Stomach (tissue), 4 donors: Measurements from ENCODE around the gene VRK2.

Experiments
- CTCF ChIP-seq, 7 experiments: fragments of 450-650 bp in 4 of 7; fragments of 200-600 bp in 3 of 7; sonication (generic) in 3 of 7; IDR thresholded peaks; one replicate each; pipeline ENCODE4 v1.5.1; 2016 to 2019; ENCODE audit warnings: antibody characterized with exemption in 7 of 7, control low read depth in 2 of 7, mild to moderate bottlenecking in 1 of 7
- EP300 ChIP-seq: sonication (generic); formaldehyde crosslinking; IDR thresholded peaks from one replicate; pipeline ENCODE4 v1.6.1; 2017; ENCODE audit warnings: antibody characterized with exemption
- POLR2A ChIP-seq, 4 donors: fragments of 450-650 bp; IDR thresholded peaks; one replicate each; pipeline ENCODE4 v1.6.1; 2016; ENCODE audit warnings: antibody characterized with exemption in 4 of 4, control low read depth in 2 of 4, mild to moderate bottlenecking in 1 of 4, moderate library complexity in 1 of 4
- POLR2AphosphoS5 ChIP-seq, 3 donors: sonication (generic); formaldehyde crosslinking; IDR thresholded peaks; one replicate each; pipeline ENCODE4 v1.6.1; 2016; ENCODE audit warnings: antibody characterized with exemption in 3 of 3

- TF ChIP-seq POLR2AphosphoS5 (IDR thresholded peaks at IDR 0.05) (no peak), CTCF (IDR thresholded peaks at IDR 0.05) (no peak), EP300 (no peak), POLR2A (IDR thresholded peaks at IDR 0.05) (no peak)
Measured at GRCh38 chr2:58182527-58182926, 135.9 kb downstream of the VRK2 start.
